NCI-H510A treated with DMSO at 0.1 percent for 48 hours (cell line): Measurements from ENCODE around the gene LSM14B.

ENCODE experiments used
- DNase-seq: peaks from one replicate; lab custom pipeline; 2025; lab: John Stamatoyannopoulos, UW

The LSM14B gene

DNA sequence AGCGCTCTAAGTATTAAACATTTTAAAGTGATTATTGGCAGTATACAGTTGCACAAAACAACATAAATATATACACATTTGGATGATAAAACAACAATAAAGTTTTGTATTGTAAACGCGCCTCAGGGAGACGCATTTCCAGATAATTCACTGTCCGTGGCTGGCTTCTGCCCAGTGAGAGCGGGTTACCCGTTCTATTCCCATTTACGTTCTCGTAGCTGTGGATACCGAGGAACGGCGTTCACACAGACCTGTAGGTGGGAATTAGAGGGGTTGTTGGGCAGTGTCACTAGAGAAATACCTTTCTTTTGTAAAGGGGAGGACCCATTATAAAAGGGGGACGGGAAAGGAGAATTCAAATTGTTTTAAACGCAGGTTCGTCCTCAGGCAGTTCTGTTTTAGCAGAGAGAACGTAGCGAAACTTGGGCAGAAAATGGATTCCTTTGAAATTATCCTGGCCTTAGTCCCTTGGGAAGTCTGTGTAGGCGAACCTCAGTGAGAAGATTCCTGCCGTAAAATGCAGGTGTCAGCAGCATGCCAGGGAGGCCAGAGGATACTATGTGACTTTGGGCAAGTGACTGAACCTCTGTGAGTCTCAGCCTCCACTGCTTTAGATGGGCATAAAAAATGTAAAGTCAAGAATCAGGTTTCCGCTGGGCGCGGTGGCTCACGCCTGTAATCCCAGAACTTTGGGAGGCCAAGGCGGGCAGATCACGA is 61.3 kb downstream of the LSM14B start:
- no peak for DNase-seq
